Breast epithelium (tissue), 3 donors: ENCODE data around the gene RERE.

Experiments used
- POLR2A ChIP-seq: fragments of 450-650 bp; IDR thresholded peaks from one replicate; pipeline ENCODE4 v1.6.1; 2016; ENCODE audit warnings: antibody characterized with exemption, mild to moderate bottlenecking, moderate library complexity
- TF ChIP-seq, protein P1 (sequence below), 3 donors: fragments of 450-650 bp; IDR thresholded peaks; one replicate each; pipeline ENCODE4 v1.5.1; 2016 to 2017; ENCODE audit warnings: antibody characterized with exemption in 3 of 3, mild to moderate bottlenecking in 3 of 3, moderate library complexity in 3 of 3

DNA sequence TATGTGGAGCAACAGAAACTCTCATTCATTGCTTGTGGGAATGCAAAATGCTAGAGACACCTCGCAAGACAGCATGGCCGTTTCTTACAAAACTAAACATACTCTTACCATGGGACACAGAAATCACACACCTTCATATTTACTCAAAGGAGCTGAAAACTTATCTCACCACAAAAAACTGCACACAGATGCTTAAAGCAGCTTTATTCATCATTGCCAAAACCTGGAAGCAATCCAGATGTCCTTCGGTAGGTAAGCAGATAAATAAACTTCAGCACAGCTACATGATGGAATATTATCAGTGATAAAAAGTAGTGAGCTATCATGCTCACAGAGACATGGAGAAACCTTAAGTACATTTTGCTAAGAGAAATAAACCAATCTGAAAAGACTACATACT lies 124.3 kb downstream of the RERE start:
- no peak for TF ChIP-seq POLR2A
- TF ChIP-seq, protein P1, sequence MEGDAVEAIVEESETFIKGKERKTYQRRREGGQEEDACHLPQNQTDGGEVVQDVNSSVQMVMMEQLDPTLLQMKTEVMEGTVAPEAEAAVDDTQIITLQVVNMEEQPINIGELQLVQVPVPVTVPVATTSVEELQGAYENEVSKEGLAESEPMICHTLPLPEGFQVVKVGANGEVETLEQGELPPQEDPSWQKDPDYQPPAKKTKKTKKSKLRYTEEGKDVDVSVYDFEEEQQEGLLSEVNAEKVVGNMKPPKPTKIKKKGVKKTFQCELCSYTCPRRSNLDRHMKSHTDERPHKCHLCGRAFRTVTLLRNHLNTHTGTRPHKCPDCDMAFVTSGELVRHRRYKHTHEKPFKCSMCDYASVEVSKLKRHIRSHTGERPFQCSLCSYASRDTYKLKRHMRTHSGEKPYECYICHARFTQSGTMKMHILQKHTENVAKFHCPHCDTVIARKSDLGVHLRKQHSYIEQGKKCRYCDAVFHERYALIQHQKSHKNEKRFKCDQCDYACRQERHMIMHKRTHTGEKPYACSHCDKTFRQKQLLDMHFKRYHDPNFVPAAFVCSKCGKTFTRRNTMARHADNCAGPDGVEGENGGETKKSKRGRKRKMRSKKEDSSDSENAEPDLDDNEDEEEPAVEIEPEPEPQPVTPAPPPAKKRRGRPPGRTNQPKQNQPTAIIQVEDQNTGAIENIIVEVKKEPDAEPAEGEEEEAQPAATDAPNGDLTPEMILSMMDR (IDR thresholded peaks at IDR 0.05) = no peak
